GM21423 (cell line): ENCODE results near the gene POU6F2.
A peak's percentile ranks its signal among the peaks of the same experiment; 100 is the strongest.

Experiments used
- ATAC-seq: cut with Tn5 transposase; IDR thresholded peaks from one replicate; pipeline ENCODE4 v1.9.1; 2021; ENCODE audit warnings: mild to moderate bottlenecking, moderate library complexity; ENCODE audit not compliant: unreplicated experiment

POU6F2 gene

GRCh38 chr7:39428221-39428620 is 450.5 kb downstream of the POU6F2 start:
- no peak for ATAC-seq

DNA sequence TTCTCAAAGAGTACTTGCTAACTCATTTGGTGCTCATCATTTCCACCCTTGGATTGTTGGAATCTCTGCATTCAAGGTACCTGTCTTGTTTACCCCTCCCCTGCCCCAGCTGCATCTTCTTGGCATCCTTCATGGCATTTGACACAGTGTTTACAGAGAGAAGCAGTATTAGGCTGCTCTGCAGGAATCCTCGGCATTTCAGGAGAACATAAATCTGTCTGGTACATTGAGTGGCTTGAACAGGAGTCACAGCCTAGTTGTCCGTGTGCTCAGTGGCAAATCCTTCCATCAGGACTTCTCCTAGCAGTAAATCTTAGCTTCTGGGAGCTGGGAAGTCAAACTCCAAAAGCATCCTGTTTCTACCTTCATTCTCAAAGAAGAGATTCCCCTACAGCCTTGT is 451.7 kb downstream of the POU6F2 start:
- no peak for ATAC-seq

GRCh38 chr7:39430441-39430840 is 452.7 kb downstream of the POU6F2 start:
- no peak for ATAC-seq

- no peak for ATAC-seq
Measured at GRCh38 chr7:39430909-39431641, 453.4 kb downstream of the POU6F2 start.

DNA sequence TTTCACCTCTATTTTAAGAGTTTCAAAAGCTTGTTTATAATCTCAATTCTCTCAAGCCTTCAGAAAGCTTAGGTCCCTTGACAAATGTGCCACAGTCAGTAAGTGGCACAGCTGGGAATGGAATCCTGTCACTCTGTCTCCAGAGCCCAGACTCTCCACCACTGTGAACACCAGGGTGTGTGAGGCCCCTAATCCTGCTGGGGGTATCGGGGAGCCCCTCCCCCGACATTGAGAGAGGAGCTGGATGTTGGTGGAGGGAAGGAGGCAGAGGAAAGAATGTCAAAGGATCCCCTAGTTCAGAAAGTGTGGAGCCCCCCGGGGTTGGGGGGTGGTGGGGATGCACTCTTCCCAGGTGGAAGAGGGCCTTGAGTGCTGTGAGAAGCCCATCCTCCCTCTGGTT is 454.7 kb downstream of the POU6F2 start:
- no peak for ATAC-seq

DNA sequence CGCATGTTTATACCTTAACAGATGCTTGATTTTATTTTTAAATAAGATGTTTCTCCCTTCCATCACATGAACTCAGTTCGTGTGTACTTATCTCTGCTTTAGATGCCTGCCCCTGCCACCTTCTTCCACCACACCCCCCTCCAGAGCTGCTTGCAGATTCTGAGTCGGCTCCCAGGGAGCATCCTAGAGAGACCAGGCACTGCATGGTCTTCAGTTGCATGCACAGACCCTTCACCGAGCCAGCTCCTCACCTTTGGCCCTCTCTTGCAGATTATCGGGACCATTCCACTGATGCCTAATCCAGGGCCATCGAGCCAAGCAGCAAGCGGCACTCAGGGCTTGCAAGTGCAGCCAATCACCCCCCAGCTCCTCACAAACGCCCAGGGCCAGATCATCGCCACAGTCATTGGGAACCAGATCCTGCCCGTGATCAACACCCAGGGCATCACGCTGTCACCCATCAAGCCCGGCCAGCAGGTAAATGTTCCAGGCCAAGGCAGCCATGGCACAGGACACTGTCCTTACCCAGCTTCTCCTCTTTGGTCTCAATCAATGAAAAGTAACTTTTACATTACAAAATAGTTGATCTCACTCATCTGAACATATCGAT is 455.2 kb downstream of the POU6F2 start:
- no peak for ATAC-seq

DNA sequence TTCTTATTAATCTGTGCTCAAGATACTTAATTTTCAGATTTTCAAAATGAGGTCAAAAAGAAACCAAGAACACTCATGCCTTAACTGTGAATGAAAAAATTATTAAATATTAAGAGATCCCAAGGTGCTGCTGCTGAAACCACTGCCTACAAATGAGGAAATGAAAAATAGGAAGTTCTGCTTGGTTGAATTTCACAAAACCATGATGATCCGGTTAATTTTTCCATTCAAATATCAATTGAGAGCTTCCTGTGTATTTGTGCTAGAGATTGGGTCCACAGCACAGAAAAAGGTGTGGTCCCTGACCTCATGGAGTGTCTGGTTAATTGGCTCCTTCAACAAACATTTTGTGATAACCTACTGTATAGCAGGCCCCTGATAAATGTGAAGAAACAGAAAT is 455.8 kb downstream of the POU6F2 start:
- ATAC-seq, result peak; percentile 62

GRCh38 chr7:39434012-39434411 is 456.3 kb downstream of the POU6F2 start:
- ATAC-seq, result peak; percentile 34

GRCh38 chr7:39446546-39446945 is 468.8 kb downstream of the POU6F2 start:
- no peak for ATAC-seq

DNA sequence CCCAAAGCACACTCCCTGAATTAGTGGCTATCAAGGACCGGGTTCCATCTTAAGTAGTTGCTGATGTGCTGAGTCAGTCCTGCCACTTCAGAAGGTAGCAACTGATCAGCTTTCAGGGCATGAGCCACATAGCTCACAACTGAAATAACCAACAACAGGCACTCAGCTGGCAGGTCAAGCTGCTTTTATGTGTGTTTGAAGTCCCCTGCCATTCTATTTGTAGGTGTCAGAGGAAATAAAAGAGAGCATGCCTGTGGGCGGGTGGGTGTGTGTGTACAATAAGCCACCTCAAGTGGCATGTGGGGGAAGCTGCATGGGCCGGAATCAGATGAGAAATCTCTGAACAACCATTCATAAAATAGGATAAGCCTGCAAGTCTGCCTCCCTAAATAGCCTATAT is 474.2 kb downstream of the POU6F2 start:
- ATAC-seq, result no peak

DNA sequence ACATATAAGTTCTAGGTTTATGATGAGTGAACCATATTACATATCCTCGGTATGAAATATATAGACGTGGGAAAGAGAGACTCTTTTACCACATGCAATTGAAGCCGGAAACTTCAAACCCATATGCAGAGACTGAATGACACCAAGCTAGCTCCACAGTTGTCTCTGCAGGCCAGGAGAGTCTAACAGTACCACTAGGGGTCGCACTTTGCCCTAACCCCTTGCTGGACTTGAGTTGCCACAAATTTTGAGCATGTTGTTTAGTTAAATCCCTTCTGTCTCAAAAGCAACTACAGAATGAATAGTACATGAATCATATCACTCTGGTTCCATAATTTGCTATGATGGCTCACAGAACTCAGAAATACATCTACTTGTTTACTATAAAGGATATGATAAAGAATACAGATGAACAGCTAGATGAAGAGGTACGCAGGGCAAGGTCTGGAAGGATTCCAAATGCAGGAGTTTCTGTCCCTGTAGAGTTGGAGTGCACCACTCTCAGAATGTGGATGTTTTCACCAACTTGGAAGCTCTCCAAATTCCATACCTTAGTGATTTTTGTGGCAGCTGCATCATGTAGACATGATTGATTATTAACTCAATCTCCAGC is 476.1 kb downstream of the POU6F2 start:
- peak; percentile 86 for ATAC-seq

DNA sequence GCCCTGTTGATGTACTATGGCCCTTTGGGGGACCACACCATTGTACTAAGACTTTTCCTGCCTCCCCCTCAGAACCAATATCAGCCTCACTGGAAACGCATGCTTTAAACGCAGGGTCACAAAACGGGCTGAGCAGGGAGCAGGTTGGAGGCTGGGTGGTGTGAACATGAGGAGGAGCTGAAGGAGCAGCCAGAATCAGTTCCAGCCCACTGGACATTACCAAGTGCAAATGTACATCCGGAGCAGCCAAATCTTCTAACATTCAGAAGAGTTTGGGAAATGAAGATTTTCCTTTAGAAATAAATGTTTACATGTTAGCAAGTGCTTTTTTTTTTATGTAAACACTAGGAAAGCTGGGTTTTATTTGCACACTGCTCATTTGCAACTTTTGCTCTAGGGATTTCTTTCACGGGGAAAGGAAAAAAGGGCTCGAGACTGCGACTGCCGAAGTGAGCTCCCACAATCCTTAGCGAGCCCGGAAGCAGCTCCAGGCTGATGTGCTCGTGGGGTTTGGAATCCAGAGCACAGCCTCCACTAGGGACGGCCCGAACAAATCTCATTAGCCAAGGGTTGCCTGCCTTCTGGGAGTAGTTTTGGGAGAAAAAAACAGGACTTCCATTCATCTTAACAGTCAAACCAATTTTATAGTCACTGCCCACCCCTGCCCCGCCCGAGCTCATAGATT is 480.5 kb downstream of the POU6F2 start:
- ATAC-seq, result no peak

GRCh38 chr7:39459636-39460035 is 481.9 kb downstream of the POU6F2 start:
- ATAC-seq, result no peak

DNA sequence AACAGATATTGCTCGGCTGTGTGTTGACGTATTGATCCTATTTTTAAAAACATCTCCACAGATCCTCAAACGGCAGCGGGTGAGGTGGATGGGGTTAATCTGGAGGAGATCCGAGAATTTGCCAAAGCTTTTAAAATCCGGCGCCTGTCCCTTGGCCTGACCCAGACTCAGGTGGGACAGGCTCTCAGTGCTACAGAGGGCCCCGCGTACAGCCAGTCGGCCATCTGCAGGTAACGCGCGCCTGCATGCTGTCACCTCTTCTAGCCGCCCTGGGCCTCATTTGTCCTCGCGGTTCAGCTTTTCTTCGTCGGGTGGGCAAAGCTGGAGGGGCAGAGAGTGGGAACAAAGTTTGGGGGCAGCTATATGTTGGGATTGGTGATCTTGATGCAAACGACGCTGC is 482.8 kb downstream of the POU6F2 start:
- ATAC-seq, result no peak

DNA sequence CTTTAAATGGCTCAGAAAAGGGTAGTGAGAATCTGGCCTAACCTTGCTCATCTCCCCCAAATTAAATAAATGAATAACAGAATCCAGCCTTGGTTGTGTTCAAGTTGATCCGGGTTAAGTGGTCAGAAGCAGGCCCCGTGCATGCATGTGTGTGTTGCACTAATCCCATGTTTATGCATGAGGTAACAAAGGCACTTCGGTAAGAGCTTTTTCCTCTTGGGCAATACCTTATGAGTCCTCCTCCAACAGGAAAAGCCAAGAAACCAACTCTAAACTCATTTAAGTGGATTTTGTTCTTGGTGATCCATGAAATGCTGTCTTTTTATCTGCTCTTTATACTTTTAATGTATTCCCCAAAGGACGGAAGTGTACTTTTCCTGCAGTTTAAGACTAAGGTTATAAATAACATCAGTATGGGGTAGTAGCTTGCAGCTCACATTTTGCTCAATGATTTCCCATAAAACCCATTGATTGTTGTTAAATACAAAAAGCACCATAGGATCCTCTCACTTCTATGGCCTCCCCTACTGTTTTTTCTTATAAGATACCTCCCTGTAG is 483.6 kb downstream of the POU6F2 start:
- ATAC-seq, result no peak

DNA sequence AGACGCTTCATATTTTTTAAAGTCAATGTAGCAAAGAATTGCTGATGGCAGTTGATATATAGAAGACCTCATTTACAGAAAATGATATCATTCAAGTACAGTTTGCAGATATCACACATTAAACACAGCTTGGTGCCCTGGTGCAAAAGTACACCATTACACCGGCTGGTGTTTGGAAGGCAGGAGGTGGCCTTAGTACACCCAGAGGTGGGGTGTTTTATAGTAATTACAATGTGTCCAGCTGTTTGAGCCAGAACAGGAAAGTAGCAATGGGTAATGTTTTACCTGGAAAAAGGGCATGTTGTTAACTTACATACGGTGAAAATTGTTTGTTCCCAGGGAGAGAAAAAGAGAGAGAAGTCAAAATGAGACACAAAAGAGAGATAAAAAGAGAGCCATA is 485.5 kb downstream of the POU6F2 start:
- no peak for ATAC-seq

DNA sequence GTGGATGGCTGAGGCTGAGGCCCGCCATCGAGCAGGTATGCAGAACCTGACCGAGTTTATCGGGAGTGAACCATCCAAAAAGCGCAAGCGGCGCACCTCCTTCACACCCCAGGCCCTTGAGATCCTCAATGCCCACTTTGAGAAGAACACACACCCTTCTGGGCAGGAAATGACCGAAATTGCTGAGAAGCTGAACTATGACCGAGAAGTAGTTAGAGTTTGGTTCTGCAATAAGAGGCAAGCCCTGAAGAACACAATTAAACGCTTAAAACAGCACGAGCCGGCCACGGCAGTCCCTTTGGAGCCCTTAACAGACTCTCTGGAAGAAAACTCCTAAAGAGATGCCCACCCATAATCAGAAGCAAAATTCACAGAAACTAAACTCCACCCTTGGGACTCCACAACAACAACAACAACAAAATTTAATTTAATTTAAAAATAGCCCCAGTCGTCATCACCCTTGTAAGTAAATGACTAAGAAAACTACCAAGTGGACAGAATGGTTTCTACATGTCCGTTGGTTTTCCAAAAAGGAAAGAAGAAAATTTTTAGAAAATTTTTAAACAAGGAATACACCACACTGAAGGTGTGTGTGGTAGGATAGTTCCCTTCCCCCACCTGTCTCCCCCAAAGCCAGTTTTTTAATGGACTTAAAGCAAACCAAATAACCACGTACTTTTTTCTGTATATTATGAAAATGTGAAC is 486.8 kb downstream of the POU6F2 start:
- no peak for ATAC-seq

- peak; percentile 69 for ATAC-seq
Measured at GRCh38 chr7:39465055-39465929, 487.6 kb downstream of the POU6F2 start.

DNA sequence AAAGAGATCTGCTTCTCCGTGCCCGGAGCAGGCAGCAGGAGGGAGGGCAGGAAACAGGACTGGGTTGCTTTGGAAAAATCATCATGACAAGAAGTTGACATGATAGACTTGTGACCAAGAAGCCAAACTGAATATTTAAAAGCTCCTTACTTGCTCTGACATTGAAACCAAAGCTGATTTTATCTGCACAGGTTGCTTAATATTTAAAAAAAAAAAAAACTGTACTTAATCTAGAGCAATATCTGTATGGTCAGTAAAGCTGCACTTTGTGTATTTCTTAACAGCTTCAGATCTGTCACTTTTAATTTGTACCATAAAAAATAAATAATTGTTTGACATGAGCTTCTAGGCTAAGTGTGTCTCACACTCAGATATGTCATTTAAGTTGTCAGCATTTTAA is 490.6 kb downstream of the POU6F2 start:
- ATAC-seq, result no peak

GRCh38 chr7:39468808-39469374 is 491.2 kb downstream of the POU6F2 start:
- ATAC-seq, result no peak
